ENCODE data around the gene ARMS2.

Gene ARMS2

GRCh38 chr10:122499012-122499411 lies 44.6 kb downstream of the ARMS2 start:
- TF ChIP-seq SPI1 (IDR thresholded peaks at IDR 0.05; ENCODE audit: low read depth, low read length) (no peak), POLR2AphosphoS5 (IDR thresholded peaks at IDR 0.05; ENCODE audit: low read depth, low read length) (no peak), TAF1 (IDR thresholded peaks at IDR 0.05; ENCODE audit: low read depth, low read length) (no peak), PAX5 (IDR thresholded peaks at IDR 0.05; ENCODE audit: insufficient read depth, low read length, severe bottlenecking) (no peak), POLR2A (IDR thresholded peaks at IDR 0.05; ENCODE audit: low read depth, low read length) (no peak)
- DNase-seq (ENCODE audit: insufficient read length, low spot score) (no peak), FAIRE-seq (no peak)

- DNase-seq (ENCODE audit: insufficient read length, low spot score) (no peak), FAIRE-seq (no peak)
- TF ChIP-seq POU2F2 (IDR thresholded peaks at IDR 0.05; ENCODE audit: low read depth, low read length) (no peak), POLR2AphosphoS5 (IDR thresholded peaks at IDR 0.05; ENCODE audit: low read depth, low read length) (no peak), PAX5 (IDR thresholded peaks at IDR 0.05; ENCODE audit: insufficient read depth, low read length, severe bottlenecking) (no peak), TAF1 (IDR thresholded peaks at IDR 0.05; ENCODE audit: low read depth, low read length) (no peak), SPI1 (IDR thresholded peaks at IDR 0.05; ENCODE audit: low read depth, low read length) (no peak)
Observed at GRCh38 chr10:122499491-122499941, 45.1 kb downstream of the ARMS2 start.

GRCh38 chr10:122500194-122500593 lies 45.7 kb downstream of the ARMS2 start:
- TF ChIP-seq TAF1 (IDR thresholded peaks at IDR 0.05; ENCODE audit: low read depth, low read length) (no peak), SPI1 (IDR thresholded peaks at IDR 0.05; ENCODE audit: low read depth, low read length) (no peak), POLR2AphosphoS5 (IDR thresholded peaks at IDR 0.05; ENCODE audit: low read depth, low read length) (no peak), POU2F2 (IDR thresholded peaks at IDR 0.05; ENCODE audit: low read depth, low read length) (no peak)
- DNase-seq (ENCODE audit: insufficient read length, low spot score): no peak
- FAIRE-seq: no peak

- no peak for FAIRE-seq
Observed at GRCh38 chr10:122500726-122501125, 46.3 kb downstream of the ARMS2 start.

GRCh38 chr10:122503012-122503411 lies 48.6 kb downstream of the ARMS2 start:
- TF ChIP-seq SPI1 (IDR thresholded peaks at IDR 0.05; ENCODE audit: low read depth, low read length) (no peak), PAX5 (IDR thresholded peaks at IDR 0.05; ENCODE audit: insufficient read depth, low read length, severe bottlenecking) (no peak), POLR2AphosphoS5 (IDR thresholded peaks at IDR 0.05; ENCODE audit: low read depth, low read length) (no peak), TAF1 (IDR thresholded peaks at IDR 0.05; ENCODE audit: low read depth, low read length) (no peak), POU2F2 (IDR thresholded peaks at IDR 0.05; ENCODE audit: low read depth, low read length) (no peak), POLR2A (IDR thresholded peaks at IDR 0.05; ENCODE audit: low read depth, low read length) (no peak)
- no peak for DNase-seq (ENCODE audit: insufficient read length, low spot score)
- no peak for FAIRE-seq

More at GRCh38 chr10:122500726-122501125, 46.3 kb downstream of the ARMS2 start:
- no peak for DNase-seq (ENCODE audit: insufficient read length, low spot score)
- TF ChIP-seq SPI1 (IDR thresholded peaks at IDR 0.05; ENCODE audit: low read depth, low read length): no peak
- TF ChIP-seq PAX5 (IDR thresholded peaks at IDR 0.05; ENCODE audit: insufficient read depth, low read length, severe bottlenecking): no peak
- no peak for TF ChIP-seq POLR2A (IDR thresholded peaks at IDR 0.05; ENCODE audit: low read depth, low read length)
- no peak for TF ChIP-seq POLR2AphosphoS5 (IDR thresholded peaks at IDR 0.05; ENCODE audit: low read depth, low read length)
- TF ChIP-seq POU2F2 (IDR thresholded peaks at IDR 0.05; ENCODE audit: low read depth, low read length): no peak
- no peak for TF ChIP-seq TAF1 (IDR thresholded peaks at IDR 0.05; ENCODE audit: low read depth, low read length)

GRCh38 chr10:122503886-122504609 lies 49.6 kb downstream of the ARMS2 start:
- DNase-seq (ENCODE audit: insufficient read length, low spot score): no peak
- FAIRE-seq: no peak
- TF ChIP-seq POLR2A (IDR thresholded peaks at IDR 0.05; ENCODE audit: low read depth, low read length) (no peak), POU2F2 (IDR thresholded peaks at IDR 0.05; ENCODE audit: low read depth, low read length) (no peak), SPI1 (IDR thresholded peaks at IDR 0.05; ENCODE audit: low read depth, low read length) (no peak), TAF1 (IDR thresholded peaks at IDR 0.05; ENCODE audit: low read depth, low read length) (no peak), POLR2AphosphoS5 (IDR thresholded peaks at IDR 0.05; ENCODE audit: low read depth, low read length) (no peak), PAX5 (IDR thresholded peaks at IDR 0.05; ENCODE audit: insufficient read depth, low read length, severe bottlenecking) (no peak)

- DNase-seq (ENCODE audit: insufficient read length, low spot score) (no peak), FAIRE-seq (no peak)
- no peak for TF ChIP-seq SPI1 (IDR thresholded peaks at IDR 0.05; ENCODE audit: low read depth, low read length)
- no peak for TF ChIP-seq POLR2AphosphoS5 (IDR thresholded peaks at IDR 0.05; ENCODE audit: low read depth, low read length)
- TF ChIP-seq POU2F2 (IDR thresholded peaks at IDR 0.05; ENCODE audit: low read depth, low read length): no peak
- no peak for TF ChIP-seq POLR2A (IDR thresholded peaks at IDR 0.05; ENCODE audit: low read depth, low read length)
- no peak for TF ChIP-seq TAF1 (IDR thresholded peaks at IDR 0.05; ENCODE audit: low read depth, low read length)
- TF ChIP-seq PAX5 (IDR thresholded peaks at IDR 0.05; ENCODE audit: insufficient read depth, low read length, severe bottlenecking): no peak
Observed at GRCh38 chr10:122504610-122504950, 50.1 kb downstream of the ARMS2 start.

GRCh38 chr10:122505011-122505410 lies 50.6 kb downstream of the ARMS2 start:
- FAIRE-seq: no peak
- no peak for DNase-seq (ENCODE audit: insufficient read length, low spot score)
- TF ChIP-seq SPI1 (IDR thresholded peaks at IDR 0.05; ENCODE audit: low read depth, low read length): no peak
- no peak for TF ChIP-seq POLR2A (IDR thresholded peaks at IDR 0.05; ENCODE audit: low read depth, low read length)
- TF ChIP-seq TAF1 (IDR thresholded peaks at IDR 0.05; ENCODE audit: low read depth, low read length): no peak
- TF ChIP-seq POU2F2 (IDR thresholded peaks at IDR 0.05; ENCODE audit: low read depth, low read length): no peak
- no peak for TF ChIP-seq PAX5 (IDR thresholded peaks at IDR 0.05; ENCODE audit: insufficient read depth, low read length, severe bottlenecking)
- TF ChIP-seq POLR2AphosphoS5 (IDR thresholded peaks at IDR 0.05; ENCODE audit: low read depth, low read length): no peak

- TF ChIP-seq POLR2AphosphoS5 (IDR thresholded peaks at IDR 0.05; ENCODE audit: low read depth, low read length): no peak
- no peak for TF ChIP-seq POLR2A (IDR thresholded peaks at IDR 0.05; ENCODE audit: low read depth, low read length)
- no peak for TF ChIP-seq SPI1 (IDR thresholded peaks at IDR 0.05; ENCODE audit: low read depth, low read length)
- TF ChIP-seq POU2F2 (IDR thresholded peaks at IDR 0.05; ENCODE audit: low read depth, low read length): no peak
- TF ChIP-seq PAX5 (IDR thresholded peaks at IDR 0.05; ENCODE audit: insufficient read depth, low read length, severe bottlenecking): no peak
- TF ChIP-seq TAF1 (IDR thresholded peaks at IDR 0.05; ENCODE audit: low read depth, low read length): no peak
- no peak for FAIRE-seq
- DNase-seq (ENCODE audit: insufficient read length, low spot score): no peak
Observed at GRCh38 chr10:122505885-122506645, 51.6 kb downstream of the ARMS2 start.
